Uterus (tissue), 4 donors: Measurements from ENCODE around the gene KCNG2. TPM values are rescaled to one million over a fixed set of nuclear protein-coding genes. Genes with fewer than 3 reads are reported as not detected.

ENCODE experiments used
- DNase-seq, 2 donors: peaks; one replicate each; pipeline ENCODE4 v3.0.0-alpha.2; 2019 to 2020
- H3K27ac ChIP-seq, 2 donors: fragments of 200-600 bp; sonication (generic); 1 replicate in 1 of 2; 2 replicates in 1 of 2; pipeline ENCODE4 v1.5.1; 2016 to 2018
- H3K27me3 ChIP-seq, 2 donors: fragments of 200-600 bp; sonication (generic); one replicate each; pipeline ENCODE4 v1.5.1; 2018 to 2019; ENCODE audit warnings: control low read depth in 1 of 2
- H3K36me3 ChIP-seq, 2 donors: fragments of 200-600 bp; sonication (generic); one replicate each; pipeline ENCODE4 v1.5.1; 2019; ENCODE audit warnings: control low read depth in 1 of 2
- H3K4me1 ChIP-seq, 2 donors: fragments of 200-600 bp; sonication (generic); one replicate each; pipeline ENCODE4 v1.5.1; 2018 to 2019; ENCODE audit warnings: control low read depth in 1 of 2
- H3K4me3 ChIP-seq, 2 donors: fragments of 200-600 bp; sonication (generic); 1 replicate in 1 of 2; 2 replicates in 1 of 2; pipeline ENCODE4 v1.5.1; 2018 to 2019; ENCODE audit warnings: mild to moderate bottlenecking in 1 of 2
- H3K9me3 ChIP-seq, 2 donors: fragments of 200-600 bp; sonication (generic); one replicate each; pipeline ENCODE4 v1.5.1; 2019; ENCODE audit warnings: control low read depth in 1 of 2
- POLR2A ChIP-seq, 2 donors: fragments of 450-650 bp; IDR thresholded peaks; one replicate each; pipeline ENCODE4 v1.6.1; 2016; ENCODE audit warnings: antibody characterized with exemption in 2 of 2, mild to moderate bottlenecking in 1 of 2, moderate library complexity in 1 of 2
- intact Hi-C: fragments of 100-400 bp; cut with DNase I; formaldehyde crosslinking; loops from one replicate; pipeline ENCODE4 v1.15.1; 2023; ENCODE audit warnings: low total_unique reads
- total RNA-seq, 4 donors: library from RNA; depleted of rRNA in 3 of 4; stranded (reverse); fragments of >200 nt in 3 of 4; gene quantifications; one replicate each; pipeline versions ENCODE4 v1.1.0 to v1.2.4, GENCODE V29; 2014 to 2023
- TF ChIP-seq, protein P1 (sequence below), 4 experiments: fragments of 200-600 bp in 2 of 4; fragments of 450-650 bp in 2 of 4; sonication (generic) in 2 of 4; IDR thresholded peaks; one replicate each; pipeline ENCODE4 v1.5.1; 2016 to 2019; ENCODE audit warnings: antibody characterized with exemption in 4 of 4, mild to moderate bottlenecking in 2 of 4, moderate library complexity in 1 of 4
- donor health status: DM: yes; HTN: yes; CAD: no.

Gene KCNG2
- total RNA-seq, 4 donors from 2014 or later = 0.59 TPM; not detected in 3

DNA sequence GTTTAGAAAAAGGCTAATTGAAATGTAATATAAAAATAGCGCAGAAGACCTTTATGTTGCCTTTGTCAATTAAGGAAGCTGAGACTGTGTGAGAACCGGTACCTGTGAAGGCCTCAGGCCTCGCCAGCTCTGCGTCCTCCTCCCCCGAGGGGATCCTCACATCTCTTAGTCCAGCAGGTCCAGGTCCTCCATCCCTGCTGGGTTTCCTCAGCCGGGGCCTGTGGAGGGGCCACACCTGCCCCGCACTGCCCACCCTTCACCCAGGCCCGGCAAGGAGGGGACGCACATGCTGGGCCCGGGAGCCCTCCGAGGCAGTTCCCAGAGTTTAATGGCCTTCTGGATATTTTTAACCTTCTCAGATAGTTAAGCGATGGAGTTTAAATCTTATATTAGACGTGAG is 3.5 kb downstream of the KCNG2 start:
- H3K4me1 ChIP-seq = peaks cover 0 to 19% of the 10 kb centered on the region in 2 donors
- TF ChIP-seq, protein P1, sequence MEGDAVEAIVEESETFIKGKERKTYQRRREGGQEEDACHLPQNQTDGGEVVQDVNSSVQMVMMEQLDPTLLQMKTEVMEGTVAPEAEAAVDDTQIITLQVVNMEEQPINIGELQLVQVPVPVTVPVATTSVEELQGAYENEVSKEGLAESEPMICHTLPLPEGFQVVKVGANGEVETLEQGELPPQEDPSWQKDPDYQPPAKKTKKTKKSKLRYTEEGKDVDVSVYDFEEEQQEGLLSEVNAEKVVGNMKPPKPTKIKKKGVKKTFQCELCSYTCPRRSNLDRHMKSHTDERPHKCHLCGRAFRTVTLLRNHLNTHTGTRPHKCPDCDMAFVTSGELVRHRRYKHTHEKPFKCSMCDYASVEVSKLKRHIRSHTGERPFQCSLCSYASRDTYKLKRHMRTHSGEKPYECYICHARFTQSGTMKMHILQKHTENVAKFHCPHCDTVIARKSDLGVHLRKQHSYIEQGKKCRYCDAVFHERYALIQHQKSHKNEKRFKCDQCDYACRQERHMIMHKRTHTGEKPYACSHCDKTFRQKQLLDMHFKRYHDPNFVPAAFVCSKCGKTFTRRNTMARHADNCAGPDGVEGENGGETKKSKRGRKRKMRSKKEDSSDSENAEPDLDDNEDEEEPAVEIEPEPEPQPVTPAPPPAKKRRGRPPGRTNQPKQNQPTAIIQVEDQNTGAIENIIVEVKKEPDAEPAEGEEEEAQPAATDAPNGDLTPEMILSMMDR (IDR thresholded peaks at IDR 0.05) = no peak
- TF ChIP-seq POLR2A (IDR thresholded peaks at IDR 0.05) = no peak
- H3K9me3 ChIP-seq = no peaks in the 10 kb centered on the region
- no peak overlapping the region for H3K4me3 ChIP-seq
- H3K27ac ChIP-seq = no peak overlapping the region
- H3K27me3 ChIP-seq = peaks cover 4 to 17% of the 10 kb centered on the region in 2 donors
- intact Hi-C loops = no loop called here
- DNase-seq = no peak
- H3K36me3 ChIP-seq = no peaks in the 10 kb centered on the region

DNA sequence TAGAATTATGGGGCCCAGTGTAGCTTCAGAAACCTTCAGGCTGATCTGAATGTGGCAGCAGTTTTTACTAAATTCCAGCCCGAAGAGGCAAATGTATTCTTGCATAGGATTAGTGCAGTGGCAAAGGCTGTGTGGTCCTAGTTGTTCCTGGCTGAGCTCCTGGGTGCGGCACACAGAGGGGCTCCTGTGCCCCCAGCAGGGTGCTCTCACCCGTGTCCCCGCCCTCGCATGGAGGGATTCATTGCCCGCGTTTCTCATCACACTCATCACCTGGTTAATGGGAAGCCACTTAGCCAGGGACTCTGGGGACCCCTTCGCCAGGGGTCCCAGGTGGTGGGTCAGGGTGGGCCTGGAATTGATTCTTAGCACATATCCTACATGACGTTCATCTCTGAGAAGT is 3.9 kb downstream of the KCNG2 start:
- peaks cover 0 to 19% of the 10 kb centered on the region in 2 donors for H3K4me1 ChIP-seq
- no peaks in the 10 kb centered on the region for H3K36me3 ChIP-seq
- H3K27me3 ChIP-seq = peaks cover 4 to 17% of the 10 kb centered on the region in 2 donors
- TF ChIP-seq POLR2A (IDR thresholded peaks at IDR 0.05) = no peak
- TF ChIP-seq, protein P1 (IDR thresholded peaks at IDR 0.05) = no peak
- no peaks in the 10 kb centered on the region for H3K9me3 ChIP-seq
- intact Hi-C loops = no loop called here
- no peak overlapping the region for H3K27ac ChIP-seq
- H3K4me3 ChIP-seq = no peak overlapping the region
- DNase-seq = no peak

DNA sequence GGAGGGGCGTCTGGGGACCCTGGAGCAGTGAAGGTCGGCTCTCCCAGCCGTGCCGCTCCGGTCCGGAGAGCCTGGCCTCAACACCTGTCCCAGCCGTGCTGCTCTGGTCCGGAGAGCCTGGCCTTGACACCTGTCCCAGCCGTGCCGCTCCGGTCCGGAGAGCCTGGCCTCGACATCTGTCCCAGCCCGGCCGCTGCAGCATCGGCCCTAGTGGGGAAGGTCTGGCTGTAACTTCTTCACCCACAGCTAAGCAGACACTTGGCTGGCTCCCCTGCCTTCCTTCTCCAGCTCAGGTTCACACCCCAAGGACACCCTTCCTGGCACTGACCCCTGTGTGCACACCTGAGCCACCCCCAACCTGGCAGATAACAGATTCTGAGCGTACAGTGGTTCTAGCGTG is 4.6 kb downstream of the KCNG2 start:
- peaks cover 0 to 19% of the 10 kb centered on the region in 2 donors for H3K4me1 ChIP-seq
- peaks cover 4 to 17% of the 10 kb centered on the region in 2 donors for H3K27me3 ChIP-seq
- no peak for DNase-seq
- TF ChIP-seq POLR2A (IDR thresholded peaks at IDR 0.05) = no peak
- TF ChIP-seq, protein P1 (IDR thresholded peaks at IDR 0.05) = no peak
- intact Hi-C loops = no loop called here
- H3K9me3 ChIP-seq = no peaks in the 10 kb centered on the region
- H3K36me3 ChIP-seq = no peaks in the 10 kb centered on the region
- no peak overlapping the region for H3K27ac ChIP-seq
- H3K4me3 ChIP-seq = no peak overlapping the region

DNA sequence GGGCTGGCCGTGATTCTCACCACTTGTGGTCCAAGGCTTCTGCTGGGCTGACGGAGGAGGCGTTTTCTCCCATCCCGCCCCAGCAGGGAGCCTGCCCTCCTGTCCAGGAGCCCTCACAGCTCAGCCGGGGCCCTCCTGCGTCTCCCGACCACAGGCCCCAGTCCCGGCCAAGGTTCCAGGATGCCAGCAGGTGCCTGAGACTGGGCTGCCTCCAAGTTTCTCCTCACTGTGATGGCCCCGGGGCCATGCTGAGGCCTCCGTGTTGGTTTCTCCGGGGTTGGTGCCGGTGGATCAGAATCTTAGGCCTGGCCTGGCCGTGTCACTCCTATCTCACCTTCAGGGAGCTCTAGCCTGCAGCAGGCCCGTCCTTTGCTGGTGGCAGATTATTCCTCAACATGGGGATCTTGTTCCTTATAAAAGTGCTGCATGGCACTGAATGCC is 5.9 kb downstream of the KCNG2 start:
- TF ChIP-seq, protein P1 (IDR thresholded peaks at IDR 0.05) = no peak
- no peak for TF ChIP-seq POLR2A (IDR thresholded peaks at IDR 0.05)
- no peak overlapping the region for H3K4me3 ChIP-seq
- no peaks in the 10 kb centered on the region for H3K9me3 ChIP-seq
- intact Hi-C loops = no loop called here
- peaks cover 0 to 7% of the 10 kb centered on the region in 2 donors for H3K4me1 ChIP-seq
- no peak overlapping the region for H3K27ac ChIP-seq
- peaks cover 2 to 15% of the 10 kb centered on the region in 2 donors for H3K27me3 ChIP-seq
- no peak for DNase-seq
- H3K36me3 ChIP-seq = no peaks in the 10 kb centered on the region

DNA sequence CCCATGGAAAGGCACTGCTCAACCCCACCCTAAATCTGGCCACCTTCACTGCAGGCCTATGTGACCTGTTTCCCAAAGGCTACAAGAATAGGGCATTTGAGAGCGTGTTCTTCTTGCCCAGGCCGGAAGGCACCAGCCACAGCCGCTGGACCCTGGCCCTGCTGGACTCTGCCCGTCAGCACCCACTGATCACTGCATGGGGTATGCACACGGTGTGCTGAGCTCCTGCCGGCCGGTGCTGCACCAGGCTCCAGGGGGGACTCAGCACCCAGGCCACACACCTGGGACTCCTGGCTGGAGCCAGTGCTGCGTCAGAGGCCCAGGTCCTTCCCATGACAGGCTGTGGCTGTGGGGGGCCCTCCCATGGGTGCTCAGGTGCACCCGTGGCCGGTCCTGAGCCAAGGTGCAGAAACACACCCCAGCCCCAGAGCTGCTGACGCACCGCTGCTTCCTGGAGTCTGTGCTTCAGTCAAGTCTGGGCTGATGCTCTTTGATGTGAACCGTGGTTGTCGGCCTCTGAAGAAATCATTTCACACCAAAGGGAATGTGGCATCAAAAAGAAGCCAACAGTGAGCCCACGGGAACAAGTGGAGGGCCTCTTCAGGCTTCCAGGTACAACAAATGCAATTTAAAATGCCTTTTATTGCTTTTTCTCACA is 6.5 kb downstream of the KCNG2 start:
- H3K4me1 ChIP-seq = peaks cover 0 to under 1% of the 10 kb centered on the region in 2 donors
- no peak for TF ChIP-seq POLR2A (IDR thresholded peaks at IDR 0.05)
- TF ChIP-seq, protein P1 (IDR thresholded peaks at IDR 0.05) = no peak
- no peaks in the 10 kb centered on the region for H3K36me3 ChIP-seq
- no peak overlapping the region for H3K27ac ChIP-seq
- H3K4me3 ChIP-seq = no peak overlapping the region
- DNase-seq = no peak
- H3K9me3 ChIP-seq = no peaks in the 10 kb centered on the region
- intact Hi-C loops = no loop called here
- peaks cover 0 to 8% of the 10 kb centered on the region in 2 donors for H3K27me3 ChIP-seq
